Measurements from ENCODE around the gene ABCC4.

Gene ABCC4

GRCh38 chr13:95237310-95237870 lies 63.9 kb downstream of the ABCC4 start:
- no peak for TF ChIP-seq CTCF (IDR thresholded peaks at IDR 0.05; ENCODE audit: insufficient read depth, missing control alignments)
- DNase-seq (ENCODE audit: insufficient read length, low spot score) = no peak
- FAIRE-seq = no peak

- FAIRE-seq (no peak), DNase-seq (ENCODE audit: insufficient read length, low spot score) (no peak)
- no peak for TF ChIP-seq CTCF (IDR thresholded peaks at IDR 0.05; ENCODE audit: insufficient read depth, missing control alignments)
Measured at GRCh38 chr13:95236774-95237173, 64.5 kb downstream of the ABCC4 start.

GRCh38 chr13:95235974-95236373 lies 65.3 kb downstream of the ABCC4 start:
- TF ChIP-seq CTCF (IDR thresholded peaks at IDR 0.05; ENCODE audit: insufficient read depth, missing control alignments) = no peak
- FAIRE-seq (no peak), DNase-seq (ENCODE audit: insufficient read length, low spot score) (no peak)

- no peak for FAIRE-seq
Measured at GRCh38 chr13:95235199-95235756, 66.0 kb downstream of the ABCC4 start.

GRCh38 chr13:95234242-95234641 lies 67.0 kb downstream of the ABCC4 start:
- DNase-seq (ENCODE audit: insufficient read length, low spot score) (no peak), FAIRE-seq (no peak)
- no peak for TF ChIP-seq CTCF (IDR thresholded peaks at IDR 0.05; ENCODE audit: insufficient read depth, missing control alignments)

More at GRCh38 chr13:95235199-95235756, 66.0 kb downstream of the ABCC4 start:
- DNase-seq (ENCODE audit: insufficient read length, low spot score) = no peak
- no peak for TF ChIP-seq CTCF (IDR thresholded peaks at IDR 0.05; ENCODE audit: insufficient read depth, missing control alignments)

- FAIRE-seq (no peak), DNase-seq (ENCODE audit: insufficient read length, low spot score) (no peak)
- no peak for TF ChIP-seq CTCF (IDR thresholded peaks at IDR 0.05; ENCODE audit: insufficient read depth, missing control alignments)
Measured at GRCh38 chr13:95233026-95233635, 68.1 kb downstream of the ABCC4 start.

- DNase-seq (ENCODE audit: insufficient read length, low spot score) (no peak), FAIRE-seq (no peak)
- TF ChIP-seq CTCF (IDR thresholded peaks at IDR 0.05; ENCODE audit: insufficient read depth, missing control alignments) = no peak
Measured at GRCh38 chr13:95231393-95231792, 69.9 kb downstream of the ABCC4 start.
